SH-SY5Y (cell line): ENCODE measurements around the gene VASH2.

Experiments used
- GATA2 ChIP-seq: IDR thresholded peaks from 2 replicates; pipeline ENCODE4 v1.6.1; 2011; ENCODE audit warnings: mild to moderate bottlenecking, low read depth, low read length
- GATA3 ChIP-seq: IDR thresholded peaks from 2 replicates; pipeline ENCODE4 v1.6.1; 2011; ENCODE audit warnings: low read depth, mild to moderate bottlenecking, low read length, moderate library complexity

- no peak for TF ChIP-seq GATA3
- no peak for TF ChIP-seq GATA2
Observed at GRCh38 chr1:212970085-212970484, 19.7 kb downstream of the VASH2 start.
